ENCODE data around the gene PROB1.
"Not testable (repeated sequence)": the region's sequence is repeated elsewhere in the genome, so short reads cannot be mapped to it uniquely, and the experiment has no call there.

DNA sequence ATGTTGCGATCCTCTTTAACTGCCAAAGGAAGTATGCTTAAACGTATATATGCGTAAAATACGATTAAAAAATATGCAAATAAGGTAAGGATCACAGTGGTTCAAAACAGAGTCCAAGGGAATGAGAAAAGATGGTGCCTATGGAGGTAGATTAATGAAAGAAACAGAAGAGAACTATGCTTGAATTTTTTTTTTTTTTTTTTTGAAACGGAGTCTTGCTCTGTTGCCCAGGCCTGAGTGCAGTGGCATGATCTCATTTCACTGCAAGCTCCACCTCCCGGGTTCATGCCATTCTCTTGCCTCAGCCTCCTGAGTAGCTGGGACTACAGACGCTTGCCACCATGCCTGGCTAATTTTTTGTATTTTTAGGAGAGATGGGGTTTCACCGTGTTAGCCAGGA, 49.5 kb downstream of the PROB1 start:
- not testable (repeated sequence) for TF ChIP-seq EZH2 (IDR thresholded peaks at IDR 0.05; ENCODE audit: borderline replicate concordance)
- TF ChIP-seq, protein P1, sequence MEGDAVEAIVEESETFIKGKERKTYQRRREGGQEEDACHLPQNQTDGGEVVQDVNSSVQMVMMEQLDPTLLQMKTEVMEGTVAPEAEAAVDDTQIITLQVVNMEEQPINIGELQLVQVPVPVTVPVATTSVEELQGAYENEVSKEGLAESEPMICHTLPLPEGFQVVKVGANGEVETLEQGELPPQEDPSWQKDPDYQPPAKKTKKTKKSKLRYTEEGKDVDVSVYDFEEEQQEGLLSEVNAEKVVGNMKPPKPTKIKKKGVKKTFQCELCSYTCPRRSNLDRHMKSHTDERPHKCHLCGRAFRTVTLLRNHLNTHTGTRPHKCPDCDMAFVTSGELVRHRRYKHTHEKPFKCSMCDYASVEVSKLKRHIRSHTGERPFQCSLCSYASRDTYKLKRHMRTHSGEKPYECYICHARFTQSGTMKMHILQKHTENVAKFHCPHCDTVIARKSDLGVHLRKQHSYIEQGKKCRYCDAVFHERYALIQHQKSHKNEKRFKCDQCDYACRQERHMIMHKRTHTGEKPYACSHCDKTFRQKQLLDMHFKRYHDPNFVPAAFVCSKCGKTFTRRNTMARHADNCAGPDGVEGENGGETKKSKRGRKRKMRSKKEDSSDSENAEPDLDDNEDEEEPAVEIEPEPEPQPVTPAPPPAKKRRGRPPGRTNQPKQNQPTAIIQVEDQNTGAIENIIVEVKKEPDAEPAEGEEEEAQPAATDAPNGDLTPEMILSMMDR (IDR thresholded peaks at IDR 0.05; ENCODE audit: poor library complexity) = not testable (repeated sequence)

Measured in hepatocyte (in vitro differentiated cells).